Measurements from ENCODE around the gene ZNHIT1.

DNA sequence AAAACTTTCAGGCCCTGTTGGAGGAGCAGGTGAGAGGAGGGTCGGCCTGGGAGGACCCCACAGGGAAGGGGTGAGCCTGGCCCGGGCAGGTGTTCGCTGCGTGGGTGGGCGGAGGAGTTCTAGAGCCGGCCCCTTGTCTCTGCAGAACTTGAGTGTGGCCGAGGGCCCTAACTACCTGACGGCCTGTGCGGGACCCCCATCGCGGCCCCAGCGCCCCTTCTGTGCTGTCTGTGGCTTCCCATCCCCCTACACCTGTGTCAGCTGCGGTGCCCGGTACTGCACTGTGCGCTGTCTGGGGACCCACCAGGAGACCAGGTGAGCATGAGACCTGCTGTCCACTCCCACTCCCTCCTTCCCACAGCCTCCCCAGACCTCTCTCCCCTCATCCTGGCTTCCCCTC is 5.6 kb downstream of the ZNHIT1 start:
- TF ChIP-seq, protein P1, sequence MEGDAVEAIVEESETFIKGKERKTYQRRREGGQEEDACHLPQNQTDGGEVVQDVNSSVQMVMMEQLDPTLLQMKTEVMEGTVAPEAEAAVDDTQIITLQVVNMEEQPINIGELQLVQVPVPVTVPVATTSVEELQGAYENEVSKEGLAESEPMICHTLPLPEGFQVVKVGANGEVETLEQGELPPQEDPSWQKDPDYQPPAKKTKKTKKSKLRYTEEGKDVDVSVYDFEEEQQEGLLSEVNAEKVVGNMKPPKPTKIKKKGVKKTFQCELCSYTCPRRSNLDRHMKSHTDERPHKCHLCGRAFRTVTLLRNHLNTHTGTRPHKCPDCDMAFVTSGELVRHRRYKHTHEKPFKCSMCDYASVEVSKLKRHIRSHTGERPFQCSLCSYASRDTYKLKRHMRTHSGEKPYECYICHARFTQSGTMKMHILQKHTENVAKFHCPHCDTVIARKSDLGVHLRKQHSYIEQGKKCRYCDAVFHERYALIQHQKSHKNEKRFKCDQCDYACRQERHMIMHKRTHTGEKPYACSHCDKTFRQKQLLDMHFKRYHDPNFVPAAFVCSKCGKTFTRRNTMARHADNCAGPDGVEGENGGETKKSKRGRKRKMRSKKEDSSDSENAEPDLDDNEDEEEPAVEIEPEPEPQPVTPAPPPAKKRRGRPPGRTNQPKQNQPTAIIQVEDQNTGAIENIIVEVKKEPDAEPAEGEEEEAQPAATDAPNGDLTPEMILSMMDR (IDR thresholded peaks at IDR 0.05): no peak
- TF ChIP-seq POLR2A (IDR thresholded peaks at IDR 0.05): no peak
